Astrocyte (in vitro differentiated cells and primary cell): ENCODE measurements around the gene PINLYP.

ENCODE experiments used
- EZH2 ChIP-seq: IDR thresholded peaks from 2 replicates; pipeline ENCODE4 v1.6.1; 2012; ENCODE audit warnings: mild to moderate bottlenecking, low read length, inconsistent platforms; ENCODE audit not compliant: insufficient read depth
- TF ChIP-seq, protein P1 (sequence below): IDR thresholded peaks from 2 replicates; pipeline ENCODE4 v1.5.1; 2011; ENCODE audit warnings: low read depth, mild to moderate bottlenecking, inconsistent platforms, low read length, moderate library complexity; ENCODE audit not compliant: insufficient read depth

DNA sequence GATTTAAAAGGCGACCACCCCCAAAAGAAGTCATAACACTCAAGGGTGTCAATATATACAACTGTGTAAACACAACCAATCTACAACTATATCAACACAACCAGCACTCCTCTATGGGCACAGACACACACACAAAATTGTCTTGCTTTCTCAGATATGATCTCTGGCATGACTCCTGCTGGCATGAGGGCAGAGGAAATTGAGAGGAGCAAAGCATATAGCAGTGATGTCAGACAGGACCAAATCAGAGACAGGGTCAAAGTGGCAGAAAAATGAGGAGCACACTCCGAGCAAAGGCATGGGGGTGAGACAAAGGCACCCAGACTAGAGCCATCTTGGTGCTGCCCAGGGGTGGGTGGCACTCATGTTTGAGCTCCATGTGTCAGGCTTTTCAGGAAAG is 10.7 kb downstream of the PINLYP start:
- TF ChIP-seq, protein P1, sequence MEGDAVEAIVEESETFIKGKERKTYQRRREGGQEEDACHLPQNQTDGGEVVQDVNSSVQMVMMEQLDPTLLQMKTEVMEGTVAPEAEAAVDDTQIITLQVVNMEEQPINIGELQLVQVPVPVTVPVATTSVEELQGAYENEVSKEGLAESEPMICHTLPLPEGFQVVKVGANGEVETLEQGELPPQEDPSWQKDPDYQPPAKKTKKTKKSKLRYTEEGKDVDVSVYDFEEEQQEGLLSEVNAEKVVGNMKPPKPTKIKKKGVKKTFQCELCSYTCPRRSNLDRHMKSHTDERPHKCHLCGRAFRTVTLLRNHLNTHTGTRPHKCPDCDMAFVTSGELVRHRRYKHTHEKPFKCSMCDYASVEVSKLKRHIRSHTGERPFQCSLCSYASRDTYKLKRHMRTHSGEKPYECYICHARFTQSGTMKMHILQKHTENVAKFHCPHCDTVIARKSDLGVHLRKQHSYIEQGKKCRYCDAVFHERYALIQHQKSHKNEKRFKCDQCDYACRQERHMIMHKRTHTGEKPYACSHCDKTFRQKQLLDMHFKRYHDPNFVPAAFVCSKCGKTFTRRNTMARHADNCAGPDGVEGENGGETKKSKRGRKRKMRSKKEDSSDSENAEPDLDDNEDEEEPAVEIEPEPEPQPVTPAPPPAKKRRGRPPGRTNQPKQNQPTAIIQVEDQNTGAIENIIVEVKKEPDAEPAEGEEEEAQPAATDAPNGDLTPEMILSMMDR: no peak
- TF ChIP-seq EZH2: no peak
